ENCODE results near the gene ZCCHC9.
"Not testable (repeated sequence)": the region's sequence is repeated elsewhere in the genome, so short reads cannot be mapped to it uniquely, and the experiment has no call there.

The ZCCHC9 gene

GRCh38 chr5:81301271-81302015 is at the start of gene ZCCHC9:
Gene ZCCHC9 (plus strand): TSS chr5:81301587. CDS start chr5:81304758, 3,171 bp downstream.
- DNase-seq (ENCODE audit: low read depth): peak; percentile 90

- DNase-seq (ENCODE audit: low read depth): no peak
Observed at GRCh38 chr5:81251922-81252321, 49.5 kb upstream of the ZCCHC9 start.

GRCh38 chr5:81252904-81253303 is 48.5 kb upstream of the ZCCHC9 start:
- DNase-seq (ENCODE audit: low read depth): no peak

GRCh38 chr5:81253875-81254274 is 47.5 kb upstream of the ZCCHC9 start:
- no peak for DNase-seq (ENCODE audit: low read depth)

- DNase-seq (ENCODE audit: low read depth): no peak
Observed at GRCh38 chr5:81254886-81255559, 46.4 kb upstream of the ZCCHC9 start.

- no peak for DNase-seq (ENCODE audit: low read depth)
Observed at GRCh38 chr5:81256766-81257165, 44.6 kb upstream of the ZCCHC9 start.

GRCh38 chr5:81262796-81263195 is 38.6 kb upstream of the ZCCHC9 start:
- not testable (repeated sequence) for DNase-seq (ENCODE audit: low read depth)

- DNase-seq (ENCODE audit: low read depth): peak; percentile 58
Observed at GRCh38 chr5:81265101-81265500, 36.3 kb upstream of the ZCCHC9 start.

- DNase-seq (ENCODE audit: low read depth): peak; percentile 73
Observed at GRCh38 chr5:81268521-81269196, 32.7 kb upstream of the ZCCHC9 start.

GRCh38 chr5:81269751-81270393 is 31.5 kb upstream of the ZCCHC9 start:
- no peak for DNase-seq (ENCODE audit: low read depth)

GRCh38 chr5:81270394-81271027 is 30.9 kb upstream of the ZCCHC9 start:
- DNase-seq (ENCODE audit: low read depth): not testable (repeated sequence)

GRCh38 chr5:81283976-81284375 is 17.4 kb upstream of the ZCCHC9 start:
- DNase-seq (ENCODE audit: low read depth): no peak

- no peak for DNase-seq (ENCODE audit: low read depth)
Observed at GRCh38 chr5:81286059-81286617, 15.2 kb upstream of the ZCCHC9 start.

GRCh38 chr5:81288021-81288433 is 13.4 kb upstream of the ZCCHC9 start:
- DNase-seq (ENCODE audit: low read depth): no peak

- DNase-seq (ENCODE audit: low read depth): no peak
Observed at GRCh38 chr5:81290146-81290545, 11.2 kb upstream of the ZCCHC9 start.

- no peak for DNase-seq (ENCODE audit: low read depth)
Observed at GRCh38 chr5:81292130-81292529, 9.3 kb upstream of the ZCCHC9 start.

- DNase-seq (ENCODE audit: low read depth): not testable (repeated sequence)
Observed at GRCh38 chr5:81294021-81294420, 7.4 kb upstream of the ZCCHC9 start.

- DNase-seq (ENCODE audit: low read depth): no peak
Observed at GRCh38 chr5:81297531-81297930, 3.9 kb upstream of the ZCCHC9 start.

GRCh38 chr5:81300921-81301270 is 491 bp upstream of the ZCCHC9 start:
- no peak for DNase-seq (ENCODE audit: low read depth)

- no peak for DNase-seq (ENCODE audit: low read depth)
Observed at GRCh38 chr5:81302596-81302995, 1.2 kb downstream of the ZCCHC9 start.

- peak; percentile 23 for DNase-seq (ENCODE audit: low read depth)
Observed at GRCh38 chr5:81303563-81303962, 2.2 kb downstream of the ZCCHC9 start.

GRCh38 chr5:81305785-81306184 is 4.4 kb downstream of the ZCCHC9 start:
- DNase-seq (ENCODE audit: low read depth): no peak

Data from stromal cell of bone marrow (primary cell).